Stomach (tissue), 19 donors: Measurements from ENCODE around the gene PARL. TPM values are rescaled to one million over a fixed set of nuclear protein-coding genes. Genes with fewer than 3 reads are reported as not detected.

Experiments used
- DNase-seq, 2 donors: peaks; one replicate each; pipeline versions ENCODE4 v3.0.0 to v3.0.0-alpha.2; 2013 to 2019
- H3K27ac ChIP-seq, 5 donors: fragments of 200-600 bp in 4 of 5; sonication (generic) in 4 of 5; one replicate each; pipeline ENCODE4 v1.5.1; 2013 to 2019; ENCODE audit warnings: mild to moderate bottlenecking in 1 of 5, moderate library complexity in 1 of 5
- H3K27me3 ChIP-seq, 3 donors: fragments of 200-600 bp; sonication (generic); one replicate each; pipeline ENCODE4 v1.5.1; 2017 to 2019; ENCODE audit warnings: mixed run types in 1 of 3
- H3K36me3 ChIP-seq, 4 donors: fragments of 200-600 bp; sonication (generic); 1 replicate in 3 of 4; 2 replicates in 1 of 4; pipeline ENCODE4 v1.5.1; 2016 to 2019
- H3K4me1 ChIP-seq, 4 donors: fragments of 200-600 bp; sonication (generic); one replicate each; pipeline ENCODE4 v1.5.1; 2016 to 2019
- H3K4me3 ChIP-seq, 4 donors: fragments of 200-600 bp; sonication (generic) in 3 of 4; one replicate each; pipeline ENCODE4 v1.5.1; 2016 to 2019; ENCODE audit warnings: mild to moderate bottlenecking in 1 of 4
- H3K9me3 ChIP-seq, 4 donors: fragments of 200-600 bp; sonication (generic); one replicate each; pipeline ENCODE4 v1.5.1; 2016 to 2019
- CTCF ChIP-seq, 7 experiments: fragments of 450-650 bp in 4 of 7; fragments of 200-600 bp in 3 of 7; sonication (generic) in 3 of 7; IDR thresholded peaks; one replicate each; pipeline ENCODE4 v1.5.1; 2016 to 2019; ENCODE audit warnings: antibody characterized with exemption in 7 of 7, control low read depth in 2 of 7, mild to moderate bottlenecking in 1 of 7
- EP300 ChIP-seq: sonication (generic); formaldehyde crosslinking; IDR thresholded peaks from one replicate; pipeline ENCODE4 v1.6.1; 2017; ENCODE audit warnings: antibody characterized with exemption
- POLR2A ChIP-seq, 4 donors: fragments of 450-650 bp; IDR thresholded peaks; one replicate each; pipeline ENCODE4 v1.6.1; 2016; ENCODE audit warnings: antibody characterized with exemption in 4 of 4, control low read depth in 2 of 4, mild to moderate bottlenecking in 1 of 4, moderate library complexity in 1 of 4
- POLR2AphosphoS5 ChIP-seq, 3 donors: sonication (generic); formaldehyde crosslinking; IDR thresholded peaks; one replicate each; pipeline ENCODE4 v1.6.1; 2016; ENCODE audit warnings: antibody characterized with exemption in 3 of 3
- WGBS, 5 donors: extraction: QIAGEN DNeasy Blood & Tissue Kit in 3 of 5; methylation state at CpG; one replicate each; pipeline versions ENCODE4 v1.1.5 to v1.1.7; 2013 to 2018; 5-methylcytosine and 5-hydroxymethylcytosine counted together
- intact Hi-C: fragments of 100-400 bp; cut with DNase I; formaldehyde crosslinking; loops from one replicate; pipeline ENCODE4 v1.15.1; 2023; ENCODE audit warnings: low total_unique reads
- long read RNA-seq, 10 donors: transcript quantifications; one replicate each; lab custom pipeline, GENCODE V29; 2026
- polyA plus RNA-seq, 3 donors: library from polyadenylated mRNA; stranded (reverse); fragments of 200-250 nt; gene quantifications; one replicate each; pipeline ENCODE4 v1.2.3, GENCODE V29; 2013
- total RNA-seq, 5 donors: library from RNA; depleted of rRNA; stranded (reverse); fragments of >200 nt; gene quantifications; one replicate each; pipeline versions ENCODE4 v1.1.0 to v1.2.3, GENCODE V29; 2014 to 2016
- donor health status: healthy with polysubstance abuse.
- donor health status: Bipolar disorder and iron deficiency.
- donor health status: healthy.

The PARL gene, protein sequence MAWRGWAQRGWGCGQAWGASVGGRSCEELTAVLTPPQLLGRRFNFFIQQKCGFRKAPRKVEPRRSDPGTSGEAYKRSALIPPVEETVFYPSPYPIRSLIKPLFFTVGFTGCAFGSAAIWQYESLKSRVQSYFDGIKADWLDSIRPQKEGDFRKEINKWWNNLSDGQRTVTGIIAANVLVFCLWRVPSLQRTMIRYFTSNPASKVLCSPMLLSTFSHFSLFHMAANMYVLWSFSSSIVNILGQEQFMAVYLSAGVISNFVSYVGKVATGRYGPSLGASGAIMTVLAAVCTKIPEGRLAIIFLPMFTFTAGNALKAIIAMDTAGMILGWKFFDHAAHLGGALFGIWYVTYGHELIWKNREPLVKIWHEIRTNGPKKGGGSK
- total RNA-seq (100 to 1,000 TPM in 1 of 5 donors, 10 to 100 TPM in 4; 54.3 to 116 (median 68.8) TPM), polyA plus RNA-seq (100 to 1,000 TPM in 1 of 3 donors, 10 to 100 TPM in 2; 79.7 to 101 (median 90.3) TPM)
- long read RNA-seq, donor 1, transcript PARL-202 (10 exons, 1,414 nt), result major isoform, 8 of 11 reads
- long read RNA-seq, donor 1, partial matches to known transcripts, result 0 of 11 reads
- long read RNA-seq, donor 1, other reads (novel, unspliced or antisense), result 0 of 11 reads
- long read RNA-seq, donor 2, transcript PARL-202 (10 exons, 1,414 nt), result major isoform, 9 of 13 reads
- long read RNA-seq, donor 2, partial matches to known transcripts, result 0 of 13 reads
- long read RNA-seq, donor 2, other reads (novel, unspliced or antisense), result 0 of 13 reads
- long read RNA-seq, donor 3, transcript PARL-202 (10 exons, 1,414 nt), result major isoform, 7 of 7 reads
- long read RNA-seq, donor 3, partial matches to known transcripts, result 0 of 7 reads
- long read RNA-seq, donor 3, other reads (novel, unspliced or antisense), result 0 of 7 reads
- long read RNA-seq, donor 4, result 0 reads
- long read RNA-seq, donor 5, transcript PARL-202 (10 exons, 1,414 nt), result major isoform, 15 of 19 reads
- long read RNA-seq, donor 5, partial matches to known transcripts, result 0 of 19 reads
- long read RNA-seq, donor 5, other reads (novel, unspliced or antisense), result 0 of 19 reads
- long read RNA-seq, donor 6, result 0 reads
- long read RNA-seq, donor 7, transcript PARL-202 (10 exons, 1,414 nt), result major isoform, 10 of 14 reads
- long read RNA-seq, donor 7, partial matches to known transcripts, result 0 of 14 reads
- long read RNA-seq, donor 7, other reads (novel, unspliced or antisense), result 0 of 14 reads
- long read RNA-seq, donor 8, transcript PARL-202 (10 exons, 1,414 nt), result major isoform, 8 of 9 reads
- long read RNA-seq, donor 8, partial matches to known transcripts, result 0 of 9 reads
- long read RNA-seq, donor 8, other reads (novel, unspliced or antisense), result 0 of 9 reads
- long read RNA-seq, donor 9, transcript PARL-202 (10 exons, 1,414 nt), result major isoform, 6 of 17 reads
- long read RNA-seq, donor 9, partial matches to known transcripts, result 6 of 17 reads
- long read RNA-seq, donor 9, other reads (novel, unspliced or antisense), result 0 of 17 reads
- long read RNA-seq, donor 10, partial matches to known transcripts, result 0 of 2 reads
- long read RNA-seq, donor 10, other reads (novel, unspliced or antisense), result 0 of 2 reads

GRCh38 chr3:183884427-183885296 lies at the start of gene PARL:
PARL (minus strand) TSS chr3:183884880; CDS start chr3:183884846, 34 bp downstream.
- DNase-seq, result peak; percentile 97 to 98
- intact Hi-C loops, result no loop called here
- 0 to 1% (median 1%) methylated on average over 51 to 63 of the region's 63 CpGs for WGBS, 5 donors
- H3K27me3 ChIP-seq, result no peaks in the 10 kb centered on the region
- no peaks in the 10 kb centered on the region for H3K9me3 ChIP-seq
- H3K4me3 ChIP-seq, result peak within 1 kb of the TSS; percentile 87 to 99 (median 92)
- H3K36me3 ChIP-seq, result peaks cover 0 to 4% (median 0%) of the 10 kb centered on the region in 4 donors
- TF ChIP-seq POLR2AphosphoS5 (IDR thresholded peaks at IDR 0.05) (peak; percentile 80 to 94 (median 87)), EP300 (no peak), CTCF (IDR thresholded peaks at IDR 0.05) (peak in 6 of 7 experiments; percentile 20 to 96 (median 92)), POLR2A (IDR thresholded peaks at IDR 0.05) (no peak)
- peaks cover 13 to 52% (median 24%) of the 10 kb centered on the region in 4 donors for H3K4me1 ChIP-seq
- H3K27ac ChIP-seq, result peak within 1 kb of the TSS; percentile 79 to 89 (median 82)

DNA sequence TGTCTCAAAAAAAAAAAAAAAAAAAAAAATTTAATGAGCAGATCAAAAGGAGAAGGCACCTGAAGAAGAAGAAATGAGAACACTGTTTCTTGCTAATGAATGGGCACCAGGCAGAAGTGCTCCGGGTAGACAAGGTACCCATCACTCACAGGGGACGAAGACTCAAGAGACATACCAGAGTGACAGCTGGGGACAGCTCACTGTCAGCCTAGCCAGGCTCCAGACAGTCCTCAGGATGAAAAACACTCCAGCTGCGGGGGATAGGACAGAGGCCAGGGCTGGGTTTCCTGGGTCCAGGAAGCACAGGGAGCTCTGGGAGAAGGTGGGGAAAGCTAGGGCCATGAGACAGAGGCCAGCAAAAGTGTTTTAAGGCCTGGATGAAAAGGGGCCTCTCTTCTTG lies 48.5 kb upstream of the PARL start:
- WGBS, 5 donors, result 83 to 91% (median 89%) methylated on average over 3 of the region's 3 CpGs
- peak overlapping the region in 2 of 5 donors; percentile 12 to 42 for H3K27ac ChIP-seq
- H3K27me3 ChIP-seq, result no peaks in the 10 kb centered on the region
- no peaks in the 10 kb centered on the region for H3K9me3 ChIP-seq
- H3K36me3 ChIP-seq, result peaks cover 16 to 90% (median 80%) of the 10 kb centered on the region in 4 donors
- H3K4me3 ChIP-seq, result no peak overlapping the region
- no peak for DNase-seq
- H3K4me1 ChIP-seq, result no peaks in the 10 kb centered on the region
- TF ChIP-seq POLR2AphosphoS5 (IDR thresholded peaks at IDR 0.05) (no peak), POLR2A (IDR thresholded peaks at IDR 0.05) (no peak), CTCF (IDR thresholded peaks at IDR 0.05) (no peak), EP300 (no peak)
- intact Hi-C loops, result no loop called here

GRCh38 chr3:183931881-183932280 lies 47.2 kb upstream of the PARL start:
- intact Hi-C loops, result no loop called here
- 67 to 97% (median 85%) methylated on average over 2 of the region's 2 CpGs for WGBS, 5 donors
- no peaks in the 10 kb centered on the region for H3K27me3 ChIP-seq
- H3K36me3 ChIP-seq, result peaks cover 16 to 90% (median 80%) of the 10 kb centered on the region in 4 donors
- no peaks in the 10 kb centered on the region for H3K9me3 ChIP-seq
- no peak overlapping the region for H3K4me3 ChIP-seq
- DNase-seq, result no peak
- no peak overlapping the region for H3K27ac ChIP-seq
- no peaks in the 10 kb centered on the region for H3K4me1 ChIP-seq
- TF ChIP-seq EP300 (no peak), POLR2AphosphoS5 (IDR thresholded peaks at IDR 0.05) (no peak), POLR2A (IDR thresholded peaks at IDR 0.05) (no peak), CTCF (IDR thresholded peaks at IDR 0.05) (no peak)
